Type B pancreatic cell (in vitro differentiated cells): ENCODE results near the gene PRKCA. TPM values are rescaled to one million over a fixed set of nuclear protein-coding genes. Genes with fewer than 3 reads are reported as not detected.

Source experiments
- DNase-seq: peaks from one replicate; pipeline ENCODE4 v3.0.0; 2021; ENCODE audit warnings: mixed read lengths; ENCODE audit not compliant: unreplicated experiment; ENCODE audit errors: extremely low spot score
- H3K27ac Mint-ChIP-seq: 2 replicates; pipeline ENCODE4 v1.8.0; 2021; ENCODE audit warnings: mild to moderate bottlenecking, mixed read lengths
- H3K27me3 Mint-ChIP-seq: 2 replicates; pipeline ENCODE4 v1.8.0; 2021; ENCODE audit warnings: mixed read lengths
- H3K36me3 Mint-ChIP-seq: 2 replicates; pipeline ENCODE4 v1.8.0; 2021; ENCODE audit warnings: mixed read lengths
- H3K4me1 Mint-ChIP-seq: one replicate; pipeline ENCODE4 v1.8.0; 2021; ENCODE audit warnings: mixed read lengths; ENCODE audit not compliant: unreplicated experiment
- H3K4me3 Mint-ChIP-seq: 2 replicates; pipeline ENCODE4 v1.8.0; 2021; ENCODE audit warnings: mild to moderate bottlenecking, mixed read lengths
- H3K9me3 Mint-ChIP-seq: 2 replicates; pipeline ENCODE4 v1.8.0; 2021; ENCODE audit warnings: mixed read lengths
- CTCF ChIP-seq: fragments of 200-600 bp; sonication (generic); conservative IDR thresholded peaks from 2 replicates; pipeline ENCODE4 v1.5.0; 2021; ENCODE audit warnings: antibody characterized with exemption, mild to moderate bottlenecking
- total RNA-seq: library from RNA; stranded (reverse); gene quantifications from 2 replicates; pipeline ENCODE4 v1.2.1, GENCODE V29; 2021; ENCODE audit warnings: low replicate concordance

Gene PRKCA
- total RNA-seq, 1 donor from 2014 or later: 16.1 TPM

GRCh38 chr17:66826856-66827255 lies 524.4 kb downstream of the PRKCA start:
- H3K36me3 Mint-ChIP-seq: no peaks in the 10 kb centered on the region
- H3K27me3 Mint-ChIP-seq: peaks cover 30% of the 10 kb centered on the region
- no peak overlapping the region for H3K4me3 Mint-ChIP-seq
- no peak for DNase-seq
- H3K4me1 Mint-ChIP-seq: peaks cover 6% of the 10 kb centered on the region
- no peak for TF ChIP-seq CTCF
- no peaks in the 10 kb centered on the region for H3K9me3 Mint-ChIP-seq
- H3K27ac Mint-ChIP-seq: no peak overlapping the region

- no peak for DNase-seq
- Mint-ChIP-seq H3K9me3 (no peaks in the 10 kb centered on the region), H3K27ac (no peak overlapping the region)
Observed at GRCh38 chr17:66829386-66829864, 527.0 kb downstream of the PRKCA start.

GRCh38 chr17:66829883-66830282 lies 527.5 kb downstream of the PRKCA start:
- H3K36me3 Mint-ChIP-seq: no peaks in the 10 kb centered on the region
- no peaks in the 10 kb centered on the region for H3K9me3 Mint-ChIP-seq
- H3K27me3 Mint-ChIP-seq: peaks cover 53% of the 10 kb centered on the region
- no peak overlapping the region for H3K27ac Mint-ChIP-seq
- TF ChIP-seq CTCF: no peak
- DNase-seq: no peak
- H3K4me1 Mint-ChIP-seq: peaks cover 6% of the 10 kb centered on the region
- H3K4me3 Mint-ChIP-seq: no peak overlapping the region

More at GRCh38 chr17:66829386-66829864, 527.0 kb downstream of the PRKCA start:
- H3K4me1 Mint-ChIP-seq: peaks cover 6% of the 10 kb centered on the region
- no peak for TF ChIP-seq CTCF
- peak overlapping the region; percentile 33 for H3K4me3 Mint-ChIP-seq
- peaks cover 54% of the 10 kb centered on the region for H3K27me3 Mint-ChIP-seq
- no peaks in the 10 kb centered on the region for H3K36me3 Mint-ChIP-seq

GRCh38 chr17:66830451-66830850 lies 528.0 kb downstream of the PRKCA start:
- Mint-ChIP-seq H3K27ac (no peak overlapping the region), H3K36me3 (no peaks in the 10 kb centered on the region), H3K27me3 (peaks cover 56% of the 10 kb centered on the region), H3K9me3 (no peaks in the 10 kb centered on the region), H3K4me1 (peaks cover 6% of the 10 kb centered on the region), H3K4me3 (no peak overlapping the region)
- no peak for DNase-seq
- no peak for TF ChIP-seq CTCF

- TF ChIP-seq CTCF: no peak
- peaks cover 6% of the 10 kb centered on the region for H3K4me1 Mint-ChIP-seq
- H3K36me3 Mint-ChIP-seq: no peaks in the 10 kb centered on the region
- H3K9me3 Mint-ChIP-seq: no peaks in the 10 kb centered on the region
- no peak for DNase-seq
- H3K27ac Mint-ChIP-seq: no peak overlapping the region
- H3K4me3 Mint-ChIP-seq: no peak overlapping the region
- peaks cover 68% of the 10 kb centered on the region for H3K27me3 Mint-ChIP-seq
Observed at GRCh38 chr17:66831383-66832210, 529.2 kb downstream of the PRKCA start.
